ENCODE data around the gene PPFIA1. TPM values are rescaled to one million over a fixed set of nuclear protein-coding genes. Genes with fewer than 3 reads are reported as not detected.

Gene PPFIA1
- total and polyA plus RNA-seq, 2 of the 8 experiments (the other 6 are each of a cell fraction or from before 2014, with no cell fraction given) = 44.3 to 73.5 TPM

- H3K4ac ChIP-seq (replicated peaks; ENCODE audit: insufficient read length, low read depth, low read length) = no peak overlapping the region
- ChIA-PET CTCF (ENCODE audit: partially characterized antibody) (interaction anchor here (0.6 to 1.1 kb wide), 3 partner anchors 24 to 1171 kb away, joined by 3 read pairs; no protein-coding TSS in a partner anchor), POLR2A (ENCODE audit: partially characterized antibody) (interaction anchor here (1.0 to 1.2 kb wide), 2 partner anchors 14 to 24 kb away, joined by 3 read pairs; no protein-coding TSS in a partner anchor)
- H3K79me2 ChIP-seq (ENCODE audit: control insufficient read depth in 1 of 2, insufficient read depth in 2 of 2, low read length in 2 of 2) = peaks cover 19 to 81% of the 10 kb centered on the region in 2 experiments
- no peak overlapping the region for H3K27ac ChIP-seq (ENCODE audit: low read depth, low read length)
- no peak overlapping the region for H3K23ac ChIP-seq (ENCODE audit: insufficient read length)
- no peak overlapping the region for H2BK5ac ChIP-seq (ENCODE audit: low read depth, low read length)
- H3K4me1 ChIP-seq (replicated peaks in 1 of 4; ENCODE audit: control insufficient read depth in 3 of 4, insufficient read depth in 4 of 4, low read length in 3 of 4) = peaks cover 5 to 10% (median 9%) of the 10 kb centered on the region in 4 experiments
- peaks cover 21 to 25% of the 10 kb centered on the region in 2 experiments for H4K20me1 ChIP-seq (replicated peaks in 1 of 2; ENCODE audit: control insufficient read depth in 1 of 2, insufficient read depth in 2 of 2, low read length in 2 of 2)
- peaks cover 17% of the 10 kb centered on the region for H3K23me2 ChIP-seq (ENCODE audit: low read depth, low read length)
- H3K79me1 ChIP-seq (ENCODE audit: low read depth, low read length) = peaks cover 22% of the 10 kb centered on the region
- peaks cover 1 to 20% (median 6%) of the 10 kb centered on the region in 4 experiments; a peak in 7 of 8 replicates for H3K36me3 ChIP-seq (ENCODE audit: control insufficient read depth in 2 of 4, insufficient read depth in 4 of 4, low read length in 3 of 4)
- no peak overlapping the region for H3K14ac ChIP-seq (ENCODE audit: insufficient read length)
- no peak overlapping the region for H2BK12ac ChIP-seq (ENCODE audit: low read depth, low read length)
- no peak overlapping the region for H4K5ac ChIP-seq (ENCODE audit: insufficient read length, low read depth, low read length)
- 91% methylated on average over 10 of the region's 10 CpGs; no CpG with 5 or more reads in 1 of the 2 experiments for WGBS, 2 experiments (ENCODE audit: extremely low coverage in 1 of 2, insufficient coverage in 1 of 2, insufficient read length in 1 of 2, insufficient replicate concordance in 2 of 2, low coverage in 1 of 2, low lambda C conversion rate in 2 of 2, missing lambda C conversion rate in 1 of 2)
- FAIRE-seq = no peak
- H2BK120ac ChIP-seq (replicated peaks; ENCODE audit: low read depth, low read length) = no peak overlapping the region
- no peak overlapping the region for H3K4me3 ChIP-seq (ENCODE audit: extremely low read depth in 1 of 4, insufficient read depth in 2 of 4, low read depth in 3 of 4, low read length in 4 of 4)
- H2BK15ac ChIP-seq (ENCODE audit: low read length) = no peak overlapping the region
- no peaks in the 10 kb centered on the region for H3K9me3 ChIP-seq (ENCODE audit: insufficient read depth in 2 of 2, low read depth in 1 of 2, low read length in 1 of 2)
- no peak overlapping the region for H2BK20ac ChIP-seq (ENCODE audit: low read length)
- H3K9ac ChIP-seq (replicated peaks in 1 of 4; ENCODE audit: extremely low read depth in 1 of 4, low read depth in 3 of 4, low read length in 3 of 4) = no peak overlapping the region
- no peaks in the 10 kb centered on the region for H3K27me3 ChIP-seq (replicated peaks in 1 of 4; ENCODE audit: control insufficient read depth in 3 of 4, extremely low read depth in 1 of 4, insufficient read depth in 3 of 4, low read length in 3 of 4)
- H4K8ac ChIP-seq (ENCODE audit: extremely low read depth, insufficient read depth, low read length) = no peak overlapping the region
- no peak overlapping the region for H2AK5ac ChIP-seq (ENCODE audit: low read depth, low read length)
- no peak for DNase-seq (ENCODE audit: low read depth in 1 of 2, low spot score in 2 of 2)
- H4K91ac ChIP-seq (replicated peaks; ENCODE audit: insufficient read length, low read length) = no peak overlapping the region
- H3K56ac ChIP-seq (replicated peaks; ENCODE audit: insufficient read length, low read depth, low read length) = no peak overlapping the region
- H3K4me2 ChIP-seq (ENCODE audit: insufficient read depth in 1 of 2, low read depth in 2 of 2, low read length in 2 of 2) = no peak overlapping the region; a peak in 1 of 4 replicates
- no peak overlapping the region for H2AFZ ChIP-seq (ENCODE audit: low read length)
- no peak overlapping the region for H3K18ac ChIP-seq (ENCODE audit: extremely low read depth, low read length)
- TF ChIP-seq BCL11A (IDR thresholded peaks at IDR 0.05; ENCODE audit: low read depth in 2 of 2, low read length in 2 of 2) = no peak
These were observed 131.5 kb downstream of the PPFIA1 start for GRCh38 chr11:70402016-70402415.

Data from H1 (cell line).